HepG2 (cell line): ENCODE measurements around the gene PRRT2. TPM values are rescaled to one million over a fixed set of nuclear protein-coding genes. Genes with fewer than 3 reads are reported as not detected.
A peak's percentile ranks its signal among the peaks of the same experiment; 100 is the strongest.

Source experiments
- BRD4 ChIP-seq: sonication (generic); formaldehyde crosslinking; IDR thresholded peaks from 2 replicates; pipeline ENCODE4 v1.4.0; 2020; ENCODE audit warnings: missing genetic modification reagents
- FOXP1 ChIP-seq, 2 experiments: fragments of 450-650 bp in 1 of 2; IDR thresholded peaks; 2 replicates each; pipeline ENCODE4 v1.6.1; 2017 to 2018; ENCODE audit warnings: antibody characterized with exemption in 1 of 2
- IKZF4 ChIP-seq: sonication (generic); formaldehyde crosslinking; IDR thresholded peaks from 2 replicates; pipeline ENCODE4 v1.5.1; 2020; ENCODE audit warnings: borderline replicate concordance, mild to moderate bottlenecking, low read depth, missing genetic modification reagents; ENCODE audit errors: not compliant biosample characterization
- KDM2A ChIP-seq: sonication (generic); formaldehyde crosslinking; IDR thresholded peaks from 2 replicates; pipeline ENCODE4 v1.4.0; 2020; ENCODE audit warnings: low read depth, missing genetic modification reagents, borderline replicate concordance
- KLF15 ChIP-seq: sonication (generic); formaldehyde crosslinking; IDR thresholded peaks from 2 replicates; pipeline ENCODE4 v1.8.1; 2023; ENCODE audit warnings: borderline replicate concordance, mild to moderate bottlenecking, inconsistent platforms, missing genetic modification reagents, mixed read lengths
- MAFK ChIP-seq, 2 experiments: IDR thresholded peaks in 1 of 2; conservative IDR thresholded peaks in 1 of 2; 2 replicates each; pipeline ENCODE4 v1.6.1; 2011; ENCODE audit warnings: improper control_type of control experiment in 2 of 2, low read length in 2 of 2
- MTF1 ChIP-seq: sonication (generic); formaldehyde crosslinking; IDR thresholded peaks from 2 replicates; pipeline ENCODE4 v1.5.0; 2020; ENCODE audit warnings: missing genetic modification reagents
- MXI1 ChIP-seq: IDR thresholded peaks from 3 replicates; pipeline ENCODE4 v1.6.1; 2012; ENCODE audit warnings: low read depth, low read length, inconsistent platforms, borderline replicate concordance
- PHB2 ChIP-seq: fragments of 450-650 bp; IDR thresholded peaks from 2 replicates; pipeline ENCODE4 v1.6.1; 2018; ENCODE audit not compliant: partially characterized antibody
- POLR2AphosphoS5 ChIP-seq: IDR thresholded peaks from 2 replicates; pipeline ENCODE4 v1.6.1; 2012; ENCODE audit warnings: low read depth, low read length
- SRSF1 ChIP-seq: fragments of 200-400 bp; formaldehyde crosslinking; optimal IDR thresholded peaks from 2 replicates; pipeline ENCODE3; 2017; ENCODE audit warnings: mild to moderate bottlenecking, low read depth, low read length, moderate library complexity
- TOE1 ChIP-seq: sonication (generic); formaldehyde crosslinking; IDR thresholded peaks from 2 replicates; pipeline ENCODE4 v1.4.0; 2020; ENCODE audit warnings: mild to moderate bottlenecking, missing genetic modification reagents
- ZFP82 ChIP-seq: sonication (generic); formaldehyde crosslinking; IDR thresholded peaks from 2 replicates; pipeline ENCODE4 v1.5.1; 2020; ENCODE audit warnings: mild to moderate bottlenecking, missing genetic modification reagents, borderline replicate concordance
- ZNF260 ChIP-seq: sonication (generic); formaldehyde crosslinking; IDR thresholded peaks from 2 replicates; pipeline ENCODE4 v1.4.0; 2020; ENCODE audit warnings: missing genetic modification reagents, low read depth, mild to moderate bottlenecking, borderline replicate concordance
- ZNF274 ChIP-seq: sonication (generic); formaldehyde crosslinking; IDR thresholded peaks from 2 replicates; pipeline ENCODE4 v1.5.1; 2020; ENCODE audit warnings: mild to moderate bottlenecking, missing genetic modification reagents
- ZNF3 ChIP-seq: IDR thresholded peaks from 2 replicates; pipeline ENCODE4 v1.7.0; 2017; ENCODE audit warnings: inconsistent platforms
- ZNF34 ChIP-seq: sonication (generic); formaldehyde crosslinking; IDR thresholded peaks from 2 replicates; pipeline ENCODE4 v1.4.0; 2020; ENCODE audit warnings: mild to moderate bottlenecking, missing genetic modification reagents, borderline replicate concordance
- ZNF577 ChIP-seq: sonication (generic); formaldehyde crosslinking; IDR thresholded peaks from 2 replicates; pipeline ENCODE4 v1.4.0; 2020; ENCODE audit warnings: mild to moderate bottlenecking, low read depth, missing genetic modification reagents, borderline replicate concordance
- ZNF598 ChIP-seq: sonication (generic); formaldehyde crosslinking; IDR thresholded peaks from 2 replicates; pipeline ENCODE4 v1.5.1; 2020; ENCODE audit warnings: mild to moderate bottlenecking, missing genetic modification reagents, borderline replicate concordance
- ZNF615 ChIP-seq: sonication (generic); formaldehyde crosslinking; IDR thresholded peaks from 2 replicates; pipeline ENCODE4 v1.5.0; 2020; ENCODE audit warnings: mild to moderate bottlenecking, missing genetic modification reagents, borderline replicate concordance
- ZNF777 ChIP-seq: sonication (generic); formaldehyde crosslinking; IDR thresholded peaks from 2 replicates; pipeline ENCODE4 v1.4.0; 2020; ENCODE audit warnings: missing genetic modification reagents
- ZSCAN22 ChIP-seq: sonication (generic); formaldehyde crosslinking; IDR thresholded peaks from 2 replicates; pipeline ENCODE4 v1.4.0; 2020; ENCODE audit warnings: mild to moderate bottlenecking, missing genetic modification reagents
- polyA plus RNA-seq, 8 experiments: library from polyadenylated mRNA; depleted of rRNA in 3 of 8; stranded (reverse) in 7 of 8; unstranded in 1 of 8; fragments of >200 nt; fragmentation: Illumina TruSeq in 4 of 8; extraction: Trizol in 4 of 8; gene quantifications; 2 replicates each; pipeline versions ENCODE4 v1.2.1 to v1.2.3, GENCODE V29; 2011 to 2016; ENCODE audit warnings: low read depth in 4 of 8, missing spikeins in 1 of 8, mixed read lengths in 1 of 8; ENCODE audit not compliant: insufficient read depth in 1 of 8
- total RNA-seq, 5 experiments: library from RNA; depleted of rRNA; stranded (reverse); fragments of >200 nt; fragmentation: Illumina TruSeq; extraction: Trizol; gene quantifications; 2 replicates each; pipeline ENCODE4 v1.2.3, GENCODE V29; 2016; ENCODE audit warnings: low read depth in 1 of 5
- TF ChIP-seq, protein P1 (sequence below): IDR thresholded peaks from 2 replicates; pipeline ENCODE4 v1.6.1; 2016; ENCODE audit warnings: low read depth, borderline replicate concordance
- TF ChIP-seq, protein P2 (sequence below): sonication (generic); formaldehyde crosslinking; IDR thresholded peaks from 2 replicates; pipeline ENCODE4 v1.9.0; 2021; ENCODE audit warnings: missing genetic modification reagents, borderline replicate concordance
- TF ChIP-seq, protein P3 (sequence below): IDR thresholded peaks from 2 replicates; pipeline ENCODE4 v1.6.1; 2016; ENCODE audit warnings: low read depth, control low read depth
- TF ChIP-seq, protein P4 (sequence below): sonication (generic); formaldehyde crosslinking; IDR thresholded peaks from 2 replicates; pipeline ENCODE4 v1.5.0; 2020; ENCODE audit warnings: mild to moderate bottlenecking, missing genetic modification reagents

Gene PRRT2
- total and polyA plus RNA-seq, 2 of the 13 experiments (the other 11 are each of a cell fraction or from before 2014, with no cell fraction given), result 0.51 to 1.1 TPM

DNA sequence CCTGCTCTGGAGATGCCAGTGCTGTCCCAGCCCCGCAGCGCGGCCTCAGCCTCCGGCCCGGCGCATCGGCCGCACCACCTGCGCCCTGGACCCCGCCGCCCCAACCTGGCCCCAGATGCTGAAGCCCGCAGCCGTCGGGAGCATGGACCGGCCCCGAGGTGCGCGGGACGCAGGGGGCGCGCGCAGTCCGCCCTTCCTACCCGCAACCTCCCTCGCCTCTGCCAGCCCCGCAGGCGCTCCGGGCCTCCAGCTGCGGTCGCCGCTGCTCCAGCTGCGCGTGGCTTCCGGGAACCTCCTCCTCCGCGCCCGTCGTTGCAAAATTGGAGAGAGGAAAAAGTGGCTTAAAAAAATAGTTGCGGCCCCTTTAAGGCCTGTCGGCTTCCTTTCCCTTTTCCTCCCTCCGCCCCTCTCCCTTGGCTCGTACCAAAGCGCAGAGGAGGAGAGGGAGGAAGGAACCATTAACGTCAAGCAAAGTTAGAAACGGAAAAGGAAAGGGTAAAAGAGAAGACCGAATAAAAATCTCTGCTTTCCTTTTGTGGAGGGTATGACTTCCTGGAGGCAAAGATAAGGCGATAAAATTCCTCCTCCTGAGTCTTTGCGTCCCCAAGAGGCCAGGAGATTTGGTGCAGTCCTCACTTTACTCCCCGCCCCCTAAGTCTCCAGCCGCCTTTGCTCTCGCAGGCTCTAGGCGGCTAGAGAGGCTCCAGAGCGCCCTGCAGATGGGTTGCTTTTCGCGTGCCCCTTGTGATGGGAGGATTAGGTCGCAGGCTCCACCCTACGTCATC is 51.1 kb downstream of the PRRT2 start, which contains the start of gene CDIPT (continued):
- TF ChIP-seq TOE1 (CRISPR knock-in tag) (no peak), MTF1 (CRISPR knock-in tag) (no peak), ZNF34 (no peak), ZFP82 (no peak; the same call in 1 of the 2 replicates), SRSF1 (no peak), KLF15 (no peak), BRD4 (peak; percentile 22; the same call in 1 of the 2 replicates), ZNF777 (peak; percentile 96), KDM2A (CRISPR knock-in tag) (peak; percentile 91), ZNF598 (CRISPR knock-in tag) (peak; percentile 52; the same call in 1 of the 2 replicates), ZNF3 (no peak), ZSCAN22 (no peak), MAFK (conservative IDR thresholded peaks at IDR 0.05 in 1 of 2, IDR thresholded peaks at IDR 0.05 in 1 of 2; ENCODE audit: low read length in 2 of 2) (no peak), MXI1 (peak; percentile 95; the same call in 2 of the 3 replicates), PHB2 (no peak), ZNF274 (CRISPR knock-in tag) (0 out of 2 replicates have a peak, but pooled peaks have one; percentile 17), FOXP1 (IDR thresholded peaks at IDR 0.05) (no peak), FOXP1 (CRISPR knock-in tag; IDR thresholded peaks at IDR 0.05) (peak; percentile 60), ZNF577 (CRISPR knock-in tag) (no peak), ZNF615 (CRISPR knock-in tag) (peak; percentile 86), ZNF260 (no peak), IKZF4 (no peak), POLR2AphosphoS5 (peak; percentile 50)
- TF ChIP-seq, protein P1, sequence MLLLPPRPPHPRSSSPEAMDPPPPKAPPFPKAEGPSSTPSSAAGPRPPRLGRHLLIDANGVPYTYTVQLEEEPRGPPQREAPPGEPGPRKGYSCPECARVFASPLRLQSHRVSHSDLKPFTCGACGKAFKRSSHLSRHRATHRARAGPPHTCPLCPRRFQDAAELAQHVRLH (CRISPR knock-in tag), result peak; percentile 80
- TF ChIP-seq, protein P2, sequence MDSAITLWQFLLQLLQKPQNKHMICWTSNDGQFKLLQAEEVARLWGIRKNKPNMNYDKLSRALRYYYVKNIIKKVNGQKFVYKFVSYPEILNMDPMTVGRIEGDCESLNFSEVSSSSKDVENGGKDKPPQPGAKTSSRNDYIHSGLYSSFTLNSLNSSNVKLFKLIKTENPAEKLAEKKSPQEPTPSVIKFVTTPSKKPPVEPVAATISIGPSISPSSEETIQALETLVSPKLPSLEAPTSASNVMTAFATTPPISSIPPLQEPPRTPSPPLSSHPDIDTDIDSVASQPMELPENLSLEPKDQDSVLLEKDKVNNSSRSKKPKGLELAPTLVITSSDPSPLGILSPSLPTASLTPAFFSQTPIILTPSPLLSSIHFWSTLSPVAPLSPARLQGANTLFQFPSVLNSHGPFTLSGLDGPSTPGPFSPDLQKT (CRISPR knock-in tag), result no peak
- TF ChIP-seq, protein P3, sequence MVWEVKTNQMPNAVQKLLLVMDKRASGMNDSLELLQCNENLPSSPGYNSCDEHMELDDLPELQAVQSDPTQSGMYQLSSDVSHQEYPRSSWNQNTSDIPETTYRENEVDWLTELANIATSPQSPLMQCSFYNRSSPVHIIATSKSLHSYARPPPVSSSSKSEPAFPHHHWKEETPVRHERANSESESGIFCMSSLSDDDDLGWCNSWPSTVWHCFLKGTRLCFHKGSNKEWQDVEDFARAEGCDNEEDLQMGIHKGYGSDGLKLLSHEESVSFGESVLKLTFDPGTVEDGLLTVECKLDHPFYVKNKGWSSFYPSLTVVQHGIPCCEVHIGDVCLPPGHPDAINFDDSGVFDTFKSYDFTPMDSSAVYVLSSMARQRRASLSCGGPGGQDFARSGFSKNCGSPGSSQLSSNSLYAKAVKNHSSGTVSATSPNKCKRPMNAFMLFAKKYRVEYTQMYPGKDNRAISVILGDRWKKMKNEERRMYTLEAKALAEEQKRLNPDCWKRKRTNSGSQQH (CRISPR knock-in tag), result peak; percentile 78
- TF ChIP-seq, protein P4, sequence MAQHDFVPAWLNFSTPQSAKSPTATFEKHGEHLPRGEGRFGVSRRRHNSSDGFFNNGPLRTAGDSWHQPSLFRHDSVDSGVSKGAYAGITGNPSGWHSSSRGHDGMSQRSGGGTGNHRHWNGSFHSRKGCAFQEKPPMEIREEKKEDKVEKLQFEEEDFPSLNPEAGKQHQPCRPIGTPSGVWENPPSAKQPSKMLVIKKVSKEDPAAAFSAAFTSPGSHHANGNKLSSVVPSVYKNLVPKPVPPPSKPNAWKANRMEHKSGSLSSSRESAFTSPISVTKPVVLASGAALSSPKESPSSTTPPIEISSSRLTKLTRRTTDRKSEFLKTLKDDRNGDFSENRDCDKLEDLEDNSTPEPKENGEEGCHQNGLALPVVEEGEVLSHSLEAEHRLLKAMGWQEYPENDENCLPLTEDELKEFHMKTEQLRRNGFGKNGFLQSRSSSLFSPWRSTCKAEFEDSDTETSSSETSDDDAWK (CRISPR knock-in tag), result no peak
